GM12892 (cell line): ENCODE results near the gene LUC7L.

Source experiments
- POLR2A ChIP-seq: IDR thresholded peaks from 2 replicates; pipeline ENCODE4 v1.6.1; 2011; ENCODE audit warnings: low read depth, low read length, control low read depth
- POLR2AphosphoS5 ChIP-seq: IDR thresholded peaks from 2 replicates; pipeline ENCODE4 v1.6.1; 2011; ENCODE audit warnings: low read depth, low read length, control low read depth
- TAF1 ChIP-seq: IDR thresholded peaks from 2 replicates; pipeline ENCODE4 v1.6.1; 2011; ENCODE audit warnings: low read depth, mild to moderate bottlenecking, control low read depth, low read length, borderline replicate concordance

GRCh38 chr16:185213-185612 is 44.0 kb downstream of the LUC7L start:
- TF ChIP-seq POLR2AphosphoS5 (no peak), POLR2A (no peak), TAF1 (no peak)
